ENCODE results near the gene LPAR6. TPM values are rescaled to one million over a fixed set of nuclear protein-coding genes. Genes with fewer than 3 reads are reported as not detected.

LPAR6 gene
- total RNA-seq, 3 donors from 2014 or later (not counting 1 experiment from before 2014, with no cell fraction given) = 38.5 to 48.9 (median 41.1) TPM

- H3K27ac Mint-ChIP-seq = peak overlapping the region; percentile 67 to 74
- no peak for TF ChIP-seq CTCF (IDR thresholded peaks at IDR 0.05)
- DNase-seq = no peak
- H3K4me1 Mint-ChIP-seq = peaks cover 17 to 28% of the 10 kb centered on the region in 2 donors
- WGBS (ENCODE audit: insufficient coverage) = 93% methylated on average over 2 of the region's 2 CpGs
- H3K27ac ChIP-seq (ENCODE audit: low read length) = no peak overlapping the region
- H3K27me3 Mint-ChIP-seq (ENCODE audit: low read depth in 2 of 2) = no peaks in the 10 kb centered on the region
- peaks cover 5 to 8% of the 10 kb centered on the region in 2 donors for H3K9me3 Mint-ChIP-seq
- peak overlapping the region; percentile 80 for H3K4me3 Mint-ChIP-seq
- peaks cover 11% of the 10 kb centered on the region for H3K36me3 ChIP-seq (ENCODE audit: control insufficient read depth, insufficient read depth, low read length)
- intact Hi-C loops (cut with micrococcal nuclease) = loop anchor here (5.0 kb wide), 1 partner anchor 37 kb away; the partner anchor contains the start of gene LPAR6
- H3K4me1 ChIP-seq (ENCODE audit: control insufficient read depth, insufficient read depth, low read length) = peaks cover 4% of the 10 kb centered on the region
- ATAC-seq = no peak
- H3K9me3 ChIP-seq (ENCODE audit: control insufficient read depth, insufficient read depth, low read length) = peaks cover 2% of the 10 kb centered on the region
- no peak overlapping the region for H3K4me3 ChIP-seq (ENCODE audit: low read length)
- peaks cover 24% of the 10 kb centered on the region for H3K36me3 Mint-ChIP-seq
- H3K27me3 ChIP-seq (ENCODE audit: control insufficient read depth, insufficient read depth, low read length) = no peaks in the 10 kb centered on the region
Observed at GRCh38 chr13:48449656-48450055, 36.7 kb upstream of the LPAR6 start.

GRCh38 chr13:48448959-48449614 is 36.2 kb upstream of the LPAR6 start:
- peak in 1 of 3 donors; percentile 48 for ATAC-seq
- Histone ChIP-seq H3K36me3 (ENCODE audit: control insufficient read depth, insufficient read depth, low read length) (peaks cover 8% of the 10 kb centered on the region), H3K27ac (ENCODE audit: low read length) (peak overlapping the region; percentile 31), H3K9me3 (ENCODE audit: control insufficient read depth, insufficient read depth, low read length) (peaks cover 2% of the 10 kb centered on the region), H3K4me1 (ENCODE audit: control insufficient read depth, insufficient read depth, low read length) (peaks cover 4% of the 10 kb centered on the region), H3K27me3 (ENCODE audit: control insufficient read depth, insufficient read depth, low read length) (no peaks in the 10 kb centered on the region), H3K4me3 (ENCODE audit: low read length) (no peak overlapping the region)
- 17% methylated on average over 1 of the region's 6 CpGs for WGBS (ENCODE audit: insufficient coverage)
- Mint-ChIP-seq H3K9me3 (peaks cover 5 to 8% of the 10 kb centered on the region in 2 donors), H3K36me3 (peaks cover 24% of the 10 kb centered on the region), H3K4me3 (peak overlapping the region; percentile 80), H3K27me3 (ENCODE audit: low read depth in 2 of 2) (no peaks in the 10 kb centered on the region), H3K27ac (peak overlapping the region; percentile 67 to 74), H3K4me1 (peaks cover 11 to 26% of the 10 kb centered on the region in 2 donors)
- no peak for TF ChIP-seq CTCF (IDR thresholded peaks at IDR 0.05)
- intact Hi-C loops (cut with micrococcal nuclease) = loop anchor here (5.0 kb wide), 1 partner anchor 37 kb away; the partner anchor contains the start of gene LPAR6
- DNase-seq = no peak

GRCh38 chr13:48448285-48448958 is 35.5 kb upstream of the LPAR6 start:
- Mint-ChIP-seq H3K27ac (peak overlapping the region; percentile 67 to 74), H3K9me3 (peaks cover 5 to 8% of the 10 kb centered on the region in 2 donors), H3K4me3 (peak overlapping the region; percentile 38), H3K27me3 (ENCODE audit: low read depth in 2 of 2) (no peaks in the 10 kb centered on the region), H3K4me1 (peaks cover 11 to 25% of the 10 kb centered on the region in 2 donors), H3K36me3 (peaks cover 24% of the 10 kb centered on the region)
- 64% methylated on average over 2 of the region's 3 CpGs for WGBS (ENCODE audit: insufficient coverage)
- peaks cover 4% of the 10 kb centered on the region for H3K36me3 ChIP-seq (ENCODE audit: control insufficient read depth, insufficient read depth, low read length)
- no peak overlapping the region for H3K4me3 ChIP-seq (ENCODE audit: low read length)
- no peak for TF ChIP-seq CTCF (IDR thresholded peaks at IDR 0.05)
- intact Hi-C loops (cut with micrococcal nuclease) = loop anchor here (5.0 kb wide), 1 partner anchor 36 kb away; the partner anchor contains the start of gene LPAR6
- H3K27me3 ChIP-seq (ENCODE audit: control insufficient read depth, insufficient read depth, low read length) = no peaks in the 10 kb centered on the region
- peaks cover 2% of the 10 kb centered on the region for H3K9me3 ChIP-seq (ENCODE audit: control insufficient read depth, insufficient read depth, low read length)
- peak in 1 of 3 donors; percentile 30 for ATAC-seq
- H3K27ac ChIP-seq (ENCODE audit: low read length) = no peak overlapping the region
- H3K4me1 ChIP-seq (ENCODE audit: control insufficient read depth, insufficient read depth, low read length) = peaks cover 4% of the 10 kb centered on the region
- no peak for DNase-seq
